IPS-NIHi11 (cell line): ENCODE data around the gene BUD31.

Experiments
- DNase-seq: peaks from one replicate; pipeline ENCODE4 v3.0.0; 2012; ENCODE audit warnings: mixed read lengths, low spot score

Gene BUD31

GRCh38 chr7:99433158-99433557 lies 24.4 kb downstream of the BUD31 start:
- DNase-seq: no peak

DNA sequence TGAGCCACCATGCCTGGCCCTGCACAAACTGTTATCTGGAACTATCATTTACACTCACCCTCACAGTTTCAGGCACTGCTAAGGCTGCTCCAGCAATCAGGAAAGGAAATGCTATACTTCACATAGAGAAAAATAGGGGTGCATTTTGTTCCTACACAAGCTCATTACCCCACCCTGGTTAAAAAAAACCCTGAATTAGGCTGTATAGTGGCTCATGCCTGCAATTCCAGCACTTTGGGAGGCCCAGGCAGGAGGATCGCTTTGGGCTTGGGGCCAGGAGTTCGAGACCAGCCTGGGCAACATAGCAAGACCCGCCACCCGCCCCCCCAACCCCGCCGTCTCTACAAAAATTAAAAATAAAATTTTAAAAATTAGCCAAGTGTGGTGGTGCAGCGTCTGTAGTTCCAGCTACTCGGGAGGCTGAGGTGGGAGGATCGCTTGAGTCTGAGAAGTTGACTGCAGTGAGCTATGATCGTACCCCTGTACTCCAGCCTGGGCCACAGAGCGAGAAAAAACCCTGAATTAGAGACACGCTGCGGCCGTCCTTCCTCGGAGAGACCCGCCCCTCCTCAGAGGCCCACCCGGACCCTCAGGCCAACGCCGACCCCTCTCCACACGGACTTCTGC lies 29.3 kb downstream of the BUD31 start:
- DNase-seq: no peak

GRCh38 chr7:99438573-99439480 lies 30.1 kb downstream of the BUD31 start, which contains the start of the genes CPSF4 and PTCD1:
CPSF4 (plus strand) TSS chr7:99438943; CDS start chr7:99439083, 140 bp downstream.
PTCD1 (minus strand) TSS chr7:99438798; CDS start chr7:99435242, 3,556 bp downstream.
- DNase-seq: peak; percentile 99

- no peak for DNase-seq
Measured at GRCh38 chr7:99440195-99440594, 31.4 kb downstream of the BUD31 start.

GRCh38 chr7:99446096-99446495 lies 37.3 kb downstream of the BUD31 start:
- no peak for DNase-seq

DNA sequence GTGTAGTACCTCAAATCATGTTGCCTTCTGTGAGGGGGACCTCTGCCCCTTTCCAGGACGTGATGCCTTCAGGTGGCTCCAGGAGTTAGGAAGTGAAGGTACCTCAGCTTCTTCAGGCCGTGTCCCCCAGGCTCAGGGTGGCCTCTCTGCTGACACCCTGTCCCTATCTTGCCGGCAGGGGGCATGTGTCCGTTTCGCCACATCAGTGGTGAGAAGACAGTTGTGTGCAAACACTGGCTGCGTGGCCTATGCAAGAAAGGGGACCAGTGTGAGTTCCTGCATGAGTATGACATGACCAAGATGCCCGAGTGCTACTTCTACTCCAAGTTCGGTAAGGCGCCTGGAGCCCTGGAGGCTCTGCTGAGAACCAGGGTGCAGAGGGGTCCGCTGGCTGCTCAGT lies 39.2 kb downstream of the BUD31 start:
- DNase-seq: no peak

GRCh38 chr7:99448855-99449254 lies 40.1 kb downstream of the BUD31 start:
- no peak for DNase-seq

- no peak for DNase-seq
Measured at GRCh38 chr7:99449326-99449725, 40.6 kb downstream of the BUD31 start.

DNA sequence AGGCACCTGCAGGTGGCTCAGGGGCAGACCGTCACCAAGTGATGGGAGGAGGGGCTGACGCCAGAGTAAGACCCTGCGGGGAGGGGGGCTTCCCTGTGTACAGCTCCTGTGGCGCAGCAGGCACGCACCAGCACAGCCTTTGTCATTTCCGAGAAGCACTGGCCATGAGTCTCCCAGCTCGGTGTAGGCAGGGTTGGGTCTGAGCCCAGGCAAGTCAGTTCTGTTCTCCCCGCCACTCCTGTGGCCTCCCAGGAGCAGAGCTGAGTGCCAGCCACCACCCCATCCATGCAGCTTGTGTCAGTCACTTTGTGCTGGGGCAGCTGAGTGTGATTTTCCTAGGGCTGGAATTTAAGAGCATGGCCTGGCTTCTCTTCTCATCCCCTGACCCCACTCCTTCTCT lies 43.2 kb downstream of the BUD31 start:
- DNase-seq: no peak

DNA sequence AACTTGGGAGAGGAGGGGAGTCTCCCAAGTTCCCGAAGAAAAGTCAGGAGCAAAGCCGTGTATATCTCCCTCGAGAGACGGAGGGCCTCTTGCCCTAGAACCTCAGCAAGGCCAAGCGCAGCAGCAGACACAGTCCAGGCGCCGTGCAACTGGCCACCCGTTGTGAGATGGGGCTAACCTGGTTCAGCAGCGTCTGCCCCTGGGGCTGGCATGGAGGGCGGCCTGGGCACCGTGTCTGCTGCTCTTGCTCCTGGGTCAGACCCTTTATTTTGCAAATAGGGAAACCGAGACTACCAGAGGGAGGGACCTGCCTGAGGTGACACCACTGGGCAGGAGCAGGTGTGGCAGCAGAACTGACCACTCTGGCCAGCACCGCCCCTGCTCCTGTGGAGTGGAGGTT lies 43.8 kb downstream of the BUD31 start:
- DNase-seq: no peak

GRCh38 chr7:99453105-99453504 lies 44.3 kb downstream of the BUD31 start:
- peak; percentile 37 for DNase-seq

DNA sequence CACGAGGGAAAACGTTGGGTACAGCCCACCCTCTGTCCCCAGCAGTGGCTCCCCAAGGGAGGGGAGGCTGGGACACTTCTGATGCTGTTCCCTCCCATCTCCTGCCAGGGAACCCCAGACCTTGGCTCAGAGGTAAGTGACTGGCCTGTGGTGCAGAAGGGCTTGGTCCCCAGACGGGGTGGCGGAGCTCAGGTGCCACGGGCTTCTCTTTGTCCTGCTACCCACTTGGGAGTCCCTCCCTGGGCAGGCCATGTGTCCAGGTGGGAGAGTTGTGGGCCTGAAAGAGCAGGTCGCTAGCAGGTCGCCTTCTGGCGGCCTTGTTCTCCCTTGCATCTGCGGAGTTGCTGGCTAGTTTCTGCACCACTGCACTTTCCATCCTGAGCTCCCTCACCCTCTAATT lies 47.1 kb downstream of the BUD31 start:
- DNase-seq: no peak

DNA sequence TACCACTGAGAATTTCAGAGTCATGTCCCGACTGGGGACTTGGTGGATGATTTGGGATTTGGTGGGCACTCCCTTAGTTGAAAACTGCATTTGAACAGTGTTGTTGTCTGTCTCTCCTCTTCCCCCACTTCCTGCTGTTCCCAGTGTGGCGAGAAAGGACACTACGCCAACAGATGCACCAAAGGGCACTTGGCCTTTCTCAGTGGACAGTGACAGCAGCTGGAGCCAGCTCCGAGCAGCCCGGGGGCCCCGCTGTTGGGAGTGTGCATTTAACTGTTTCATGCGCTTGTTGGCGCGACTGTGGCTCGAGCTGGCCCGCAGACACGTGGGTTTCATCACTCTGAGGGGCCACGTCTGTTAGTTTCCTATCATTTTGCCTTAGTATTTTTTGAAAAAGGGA lies 47.5 kb downstream of the BUD31 start:
- DNase-seq: no peak

- DNase-seq: no peak
Measured at GRCh38 chr7:99457050-99457649, 48.4 kb downstream of the BUD31 start.

- no peak for DNase-seq
Measured at GRCh38 chr7:99457650-99458493, 49.1 kb downstream of the BUD31 start.

- DNase-seq: no peak
Measured at GRCh38 chr7:99459087-99459486, 50.3 kb downstream of the BUD31 start.

DNA sequence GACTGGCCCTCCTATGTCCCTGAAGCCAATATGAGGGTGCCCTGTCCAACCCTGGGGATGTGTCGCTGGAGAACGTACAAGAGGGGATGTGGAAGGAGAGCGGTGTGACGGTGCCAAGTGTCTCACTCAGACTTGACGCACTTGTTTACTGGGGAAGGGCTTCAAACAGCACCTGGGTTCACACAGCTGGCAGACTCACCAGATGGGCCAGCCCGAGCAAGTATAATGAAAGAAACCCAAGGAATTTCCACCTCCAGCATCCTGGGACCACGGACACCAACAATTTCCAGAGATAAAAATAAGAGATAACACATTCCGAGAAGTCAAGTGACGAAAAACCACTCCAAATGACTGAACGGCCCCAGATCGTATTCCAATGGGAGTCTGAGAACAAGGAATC lies 51.9 kb downstream of the BUD31 start:
- DNase-seq: no peak

- no peak for DNase-seq
Measured at GRCh38 chr7:99461221-99461620, 52.5 kb downstream of the BUD31 start.

DNA sequence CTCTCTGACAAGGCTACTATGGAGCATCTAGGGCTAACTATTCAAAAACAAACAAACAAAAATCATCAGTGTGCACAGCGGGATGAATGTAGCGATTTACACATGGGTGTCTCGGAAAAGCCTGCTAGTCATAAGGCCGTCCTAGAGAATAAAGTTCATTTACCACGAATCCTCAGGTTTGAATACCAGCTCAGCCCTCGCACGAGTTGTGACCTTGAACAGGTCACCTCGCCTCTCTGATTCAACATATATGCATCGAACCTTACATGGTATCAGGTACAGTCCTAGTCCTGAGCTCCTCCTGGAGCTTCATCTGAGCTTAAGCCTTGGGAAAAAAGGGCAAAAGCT lies 56.6 kb downstream of the BUD31 start:
- no peak for DNase-seq

- no peak for DNase-seq
Measured at GRCh38 chr7:99468336-99468918, 59.7 kb downstream of the BUD31 start.
